Astrocyte (in vitro differentiated cells and primary cell): ENCODE measurements around the gene TNFSF8. TPM values are rescaled to one million over a fixed set of nuclear protein-coding genes. Genes with fewer than 3 reads are reported as not detected.

Source experiments
- DNase-seq: peaks from one replicate; pipeline ENCODE4 v3.0.0-alpha.2; 2010; ENCODE audit warnings: low read depth
- FAIRE-seq: peaks from 2 replicates; lab custom pipeline; 2011; peaks lifted over from hg19 to GRCh38; lab: Jason Lieb, UNC
- H2AFZ ChIP-seq: 2 replicates; pipeline ENCODE4 v1.6.0; 2012; ENCODE audit warnings: low read depth, low read length, inconsistent platforms
- H3K27ac ChIP-seq: 2 replicates; pipeline ENCODE4 v1.5.1; 2011; ENCODE audit warnings: low read depth, low read length, inconsistent platforms
- H3K27me3 ChIP-seq: 2 replicates; pipeline ENCODE4 v1.6.0; 2011; ENCODE audit warnings: low read length, inconsistent platforms; ENCODE audit not compliant: insufficient read depth
- H3K36me3 ChIP-seq: 2 replicates; pipeline ENCODE4 v1.5.1; 2011; ENCODE audit warnings: low read length, inconsistent platforms; ENCODE audit not compliant: insufficient read depth
- H3K4me1 ChIP-seq: 2 replicates; pipeline ENCODE4 v1.5.1; 2011; ENCODE audit warnings: low read length, inconsistent platforms; ENCODE audit not compliant: insufficient read depth
- H3K4me2 ChIP-seq: 2 replicates; pipeline ENCODE4 v1.6.0; 2012; ENCODE audit warnings: low read length, inconsistent platforms
- H3K4me3 ChIP-seq: 2 replicates; pipeline ENCODE4 v1.5.1; 2011; ENCODE audit warnings: low read depth, mild to moderate bottlenecking, low read length, inconsistent platforms; ENCODE audit not compliant: insufficient read depth
- H3K79me2 ChIP-seq: 2 replicates; pipeline ENCODE4 v1.6.0; 2012; ENCODE audit warnings: mild to moderate bottlenecking, low read length, inconsistent platforms; ENCODE audit not compliant: insufficient read depth
- H3K9ac ChIP-seq: 2 replicates; pipeline ENCODE4 v1.6.0; 2012; ENCODE audit warnings: mild to moderate bottlenecking, low read length, inconsistent platforms
- H3K9me3 ChIP-seq: 2 replicates; pipeline ENCODE4 v1.5.1; 2012; ENCODE audit warnings: low read depth, mild to moderate bottlenecking, low read length, inconsistent platforms; ENCODE audit not compliant: insufficient read depth
- H4K20me1 ChIP-seq: 2 replicates; pipeline ENCODE4 v1.6.0; 2012; ENCODE audit warnings: low read length, inconsistent platforms; ENCODE audit not compliant: insufficient read depth
- H3K27ac Mint-ChIP-seq: one replicate; pipeline ENCODE4 v1.8.0; 2021; ENCODE audit warnings: mild to moderate bottlenecking, mixed read lengths; ENCODE audit not compliant: unreplicated experiment
- H3K27me3 Mint-ChIP-seq: one replicate; pipeline ENCODE4 v1.8.0; 2021; ENCODE audit warnings: low read depth, mixed read lengths; ENCODE audit not compliant: unreplicated experiment
- H3K36me3 Mint-ChIP-seq: one replicate; pipeline ENCODE4 v1.8.0; 2021; ENCODE audit warnings: low read depth, mixed read lengths; ENCODE audit not compliant: unreplicated experiment
- H3K4me1 Mint-ChIP-seq: one replicate; pipeline ENCODE4 v1.8.0; 2021; ENCODE audit warnings: low read depth, mixed read lengths; ENCODE audit not compliant: unreplicated experiment
- H3K4me3 Mint-ChIP-seq: one replicate; pipeline ENCODE4 v1.8.0; 2021; ENCODE audit warnings: mild to moderate bottlenecking, moderate library complexity, mixed read lengths; ENCODE audit not compliant: unreplicated experiment
- H3K9me3 Mint-ChIP-seq: one replicate; pipeline ENCODE4 v1.8.0; 2021; ENCODE audit warnings: mild to moderate bottlenecking, mixed read lengths; ENCODE audit not compliant: unreplicated experiment
- CTCF ChIP-seq: IDR thresholded peaks from 2 replicates; pipeline ENCODE4 v1.5.1; 2011; ENCODE audit warnings: low read depth, mild to moderate bottlenecking, inconsistent platforms, low read length, moderate library complexity; ENCODE audit not compliant: insufficient read depth
- EZH2 ChIP-seq: IDR thresholded peaks from 2 replicates; pipeline ENCODE4 v1.6.1; 2012; ENCODE audit warnings: mild to moderate bottlenecking, low read length, inconsistent platforms; ENCODE audit not compliant: insufficient read depth
- total RNA-seq: library from RNA; stranded (reverse); gene quantifications from 2 replicates; pipeline ENCODE4 v1.2.1, GENCODE V29; 2021

TNFSF8 gene
- total RNA-seq, 1 donor from 2014 or later: not detected

GRCh38 chr9:114906922-114907571 is 23.3 kb downstream of the TNFSF8 start:
- TF ChIP-seq CTCF (peak; percentile 70), EZH2 (no peak)
- H3K9me3 ChIP-seq: no peaks in the 10 kb centered on the region
- no peak overlapping the region for H3K4me2 ChIP-seq
- no peak overlapping the region for H2AFZ ChIP-seq
- H3K79me2 ChIP-seq: no peaks in the 10 kb centered on the region
- H3K27ac Mint-ChIP-seq: peak overlapping the region; percentile 22
- no peaks in the 10 kb centered on the region for H3K27me3 ChIP-seq
- H3K27ac ChIP-seq: no peak overlapping the region
- no peak overlapping the region for H3K9ac ChIP-seq
- H4K20me1 ChIP-seq: no peaks in the 10 kb centered on the region
- H3K9me3 Mint-ChIP-seq: no peaks in the 10 kb centered on the region
- no peak overlapping the region for H3K4me3 ChIP-seq
- peak; percentile 19 for DNase-seq
- no peak for FAIRE-seq
- H3K36me3 ChIP-seq: no peaks in the 10 kb centered on the region
- H3K27me3 Mint-ChIP-seq: no peaks in the 10 kb centered on the region
- H3K36me3 Mint-ChIP-seq: no peaks in the 10 kb centered on the region
- H3K4me3 Mint-ChIP-seq: no peak overlapping the region
- peaks cover 24% of the 10 kb centered on the region for H3K4me1 ChIP-seq
- H3K4me1 Mint-ChIP-seq: peaks cover 31% of the 10 kb centered on the region

GRCh38 chr9:114905170-114905940 is 25.0 kb downstream of the TNFSF8 start:
- Histone ChIP-seq H3K36me3 (no peaks in the 10 kb centered on the region), H3K9me3 (no peaks in the 10 kb centered on the region), H3K9ac (no peak overlapping the region), H3K4me1 (peaks cover 40% of the 10 kb centered on the region), H4K20me1 (no peaks in the 10 kb centered on the region), H2AFZ (no peak overlapping the region), H3K4me3 (no peak overlapping the region), H3K79me2 (no peaks in the 10 kb centered on the region), H3K27me3 (no peaks in the 10 kb centered on the region), H3K27ac (no peak overlapping the region), H3K4me2 (no peak overlapping the region)
- H3K27ac Mint-ChIP-seq: no peak overlapping the region
- no peaks in the 10 kb centered on the region for H3K9me3 Mint-ChIP-seq
- no peak for DNase-seq
- FAIRE-seq: no peak
- H3K4me1 Mint-ChIP-seq: peaks cover 43% of the 10 kb centered on the region
- no peak for TF ChIP-seq CTCF
- TF ChIP-seq EZH2: no peak
- H3K4me3 Mint-ChIP-seq: no peak overlapping the region
- no peaks in the 10 kb centered on the region for H3K36me3 Mint-ChIP-seq
- H3K27me3 Mint-ChIP-seq: no peaks in the 10 kb centered on the region
